Hepatocyte (in vitro differentiated cells): ENCODE measurements around the gene NUP210L. TPM values are rescaled to one million over a fixed set of nuclear protein-coding genes. Genes with fewer than 3 reads are reported as not detected.

ENCODE experiments used
- DNase-seq: peaks from one replicate; pipeline ENCODE4 v3.0.0-alpha.2; 2016; ENCODE audit warnings: low spot score
- H2AFZ ChIP-seq: fragments of 200-600 bp; sonication (generic); 2 replicates; pipeline ENCODE4 v1.6.0; 2016; ENCODE audit warnings: antibody characterized with exemption, mild to moderate bottlenecking
- H3K27ac ChIP-seq: fragments of 200-600 bp; sonication (generic); 2 replicates; pipeline ENCODE4 v1.5.1; 2016; ENCODE audit warnings: mild to moderate bottlenecking
- H3K27me3 ChIP-seq: fragments of 200-600 bp; sonication (generic); 2 replicates; pipeline ENCODE4 v1.6.1; 2016
- H3K36me3 ChIP-seq: fragments of 200-600 bp; sonication (generic); replicated peaks from 2 replicates; pipeline ENCODE4 v1.5.1; 2016; ENCODE audit warnings: low read depth; ENCODE audit not compliant: insufficient read depth
- H3K4me1 ChIP-seq: fragments of 200-600 bp; sonication (generic); 2 replicates; pipeline ENCODE4 v1.5.1; 2016; ENCODE audit warnings: mild to moderate bottlenecking, moderate library complexity; ENCODE audit not compliant: insufficient read depth
- H3K4me2 ChIP-seq: fragments of 200-600 bp; sonication (generic); 2 replicates; pipeline ENCODE4 v1.6.0; 2016
- H3K4me3 ChIP-seq: fragments of 200-600 bp; sonication (generic); 2 replicates; pipeline ENCODE4 v1.5.1; 2016; ENCODE audit warnings: mild to moderate bottlenecking
- H3K79me2 ChIP-seq: fragments of 200-600 bp; sonication (generic); 2 replicates; pipeline ENCODE4 v1.6.0; 2017; ENCODE audit warnings: mild to moderate bottlenecking
- H3K9me2 ChIP-seq: fragments of 200-600 bp; sonication (generic); replicated peaks from 2 replicates; pipeline ENCODE4 v1.6.0; 2017; ENCODE audit warnings: mild to moderate bottlenecking; ENCODE audit not compliant: insufficient read depth
- H3K9me3 ChIP-seq: fragments of 200-600 bp; sonication (generic); 2 replicates; pipeline ENCODE4 v1.5.1; 2016; ENCODE audit warnings: low read depth, mild to moderate bottlenecking
- H4K20me1 ChIP-seq: fragments of 200-600 bp; sonication (generic); 2 replicates; pipeline ENCODE4 v1.6.0; 2016; ENCODE audit warnings: mild to moderate bottlenecking; ENCODE audit not compliant: insufficient read depth, poor library complexity, severe bottlenecking
- EZH2 ChIP-seq: fragments of 200-600 bp; sonication (generic); IDR thresholded peaks from 2 replicates; pipeline ENCODE4 v1.6.1; 2016; ENCODE audit warnings: antibody characterized with exemption, mild to moderate bottlenecking, borderline replicate concordance
- EZH2phosphoT487 ChIP-seq: fragments of 200-600 bp; sonication (generic); IDR thresholded peaks from one replicate; pipeline ENCODE4 v1.6.1; 2018; ENCODE audit warnings: antibody characterized with exemption, mild to moderate bottlenecking, low read depth, moderate library complexity; ENCODE audit not compliant: unreplicated experiment, severe bottlenecking
- WGBS: methylation state at CpG from one replicate; pipeline ENCODE4 v1.1.6; 2016; ENCODE audit warnings: low lambda C conversion rate; ENCODE audit errors: missing lambda C conversion rate; 5-methylcytosine and 5-hydroxymethylcytosine counted together
- polyA plus RNA-seq: library from polyadenylated mRNA; unstranded; fragments of >200 nt; fragmentation: Nextera tagmentation; extraction: Ambion mirVana; gene quantifications from 2 replicates; pipeline ENCODE4 v1.2.1, GENCODE V29; 2016
- total RNA-seq: library from RNA; depleted of rRNA; stranded (reverse); fragments of >200 nt; gene quantifications from 2 replicates; pipeline ENCODE4 v1.2.3, GENCODE V29; 2014
- TF ChIP-seq, protein P1 (sequence below): fragments of 200-600 bp; sonication (generic); IDR thresholded peaks from 2 replicates; pipeline ENCODE4 v1.5.1; 2016; ENCODE audit warnings: antibody characterized with exemption, mild to moderate bottlenecking; ENCODE audit not compliant: poor library complexity

NUP210L gene
- total RNA-seq (0.03 and 0.04 TPM in 2 replicates), polyA plus RNA-seq (not detected in 2 replicates)

DNA sequence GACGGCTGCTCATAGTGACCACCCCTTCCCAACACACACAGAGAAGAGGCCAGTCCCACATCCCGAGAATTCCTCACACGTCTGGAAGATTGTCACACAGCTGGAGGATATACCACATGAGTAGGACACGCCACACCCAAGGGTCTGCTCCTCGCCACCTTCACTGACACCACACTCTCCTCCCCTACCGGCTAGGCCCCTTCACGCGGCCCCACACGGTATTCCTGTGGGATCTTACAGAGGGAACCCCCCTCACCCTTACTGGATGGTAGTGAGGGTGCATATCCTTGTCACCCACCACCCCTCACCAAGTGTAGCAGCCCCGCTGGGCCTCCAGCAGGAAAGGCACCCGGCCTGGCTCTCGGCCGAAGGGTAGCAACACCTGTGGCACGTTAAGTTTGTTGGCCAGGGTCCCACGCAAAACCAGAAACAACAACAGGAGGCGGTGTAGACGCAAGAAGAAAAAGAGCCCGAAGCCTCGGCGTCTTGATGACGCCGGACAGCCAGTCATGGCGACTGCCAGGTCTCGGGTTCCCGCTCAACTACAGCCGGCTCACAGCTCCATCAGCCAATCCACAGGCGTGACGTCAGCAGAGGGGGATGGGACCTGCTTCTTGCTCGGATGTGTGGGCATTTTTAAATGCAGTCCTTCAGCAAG lies at the start of gene NUP210L:
Gene NUP210L (minus strand): TSS at position 540 of the 658 bp plus-strand sequence.
- Histone ChIP-seq H3K4me2 (no peak within 1 kb of the TSS), H3K36me3 (no peaks in the 10 kb centered on the region), H3K9me3 (no peaks in the 10 kb centered on the region), H2AFZ (no peak within 1 kb of the TSS), H3K27me3 (no peaks in the 10 kb centered on the region), H3K4me1 (peaks cover 7% of the 10 kb centered on the region), H4K20me1 (no peaks in the 10 kb centered on the region), H3K4me3 (no peak within 1 kb of the TSS), H3K27ac (peak within 1 kb of the TSS; percentile 87), H3K79me2 (no peaks in the 10 kb centered on the region), H3K9me2 (no peaks in the 10 kb centered on the region)
- 89% methylated on average over 29 of the region's 29 CpGs for WGBS
- DNase-seq, result peak; percentile 26
- TF ChIP-seq, protein P1, sequence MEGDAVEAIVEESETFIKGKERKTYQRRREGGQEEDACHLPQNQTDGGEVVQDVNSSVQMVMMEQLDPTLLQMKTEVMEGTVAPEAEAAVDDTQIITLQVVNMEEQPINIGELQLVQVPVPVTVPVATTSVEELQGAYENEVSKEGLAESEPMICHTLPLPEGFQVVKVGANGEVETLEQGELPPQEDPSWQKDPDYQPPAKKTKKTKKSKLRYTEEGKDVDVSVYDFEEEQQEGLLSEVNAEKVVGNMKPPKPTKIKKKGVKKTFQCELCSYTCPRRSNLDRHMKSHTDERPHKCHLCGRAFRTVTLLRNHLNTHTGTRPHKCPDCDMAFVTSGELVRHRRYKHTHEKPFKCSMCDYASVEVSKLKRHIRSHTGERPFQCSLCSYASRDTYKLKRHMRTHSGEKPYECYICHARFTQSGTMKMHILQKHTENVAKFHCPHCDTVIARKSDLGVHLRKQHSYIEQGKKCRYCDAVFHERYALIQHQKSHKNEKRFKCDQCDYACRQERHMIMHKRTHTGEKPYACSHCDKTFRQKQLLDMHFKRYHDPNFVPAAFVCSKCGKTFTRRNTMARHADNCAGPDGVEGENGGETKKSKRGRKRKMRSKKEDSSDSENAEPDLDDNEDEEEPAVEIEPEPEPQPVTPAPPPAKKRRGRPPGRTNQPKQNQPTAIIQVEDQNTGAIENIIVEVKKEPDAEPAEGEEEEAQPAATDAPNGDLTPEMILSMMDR, result peak; percentile 2
- no peak for TF ChIP-seq EZH2
- no peak for TF ChIP-seq EZH2phosphoT487

DNA sequence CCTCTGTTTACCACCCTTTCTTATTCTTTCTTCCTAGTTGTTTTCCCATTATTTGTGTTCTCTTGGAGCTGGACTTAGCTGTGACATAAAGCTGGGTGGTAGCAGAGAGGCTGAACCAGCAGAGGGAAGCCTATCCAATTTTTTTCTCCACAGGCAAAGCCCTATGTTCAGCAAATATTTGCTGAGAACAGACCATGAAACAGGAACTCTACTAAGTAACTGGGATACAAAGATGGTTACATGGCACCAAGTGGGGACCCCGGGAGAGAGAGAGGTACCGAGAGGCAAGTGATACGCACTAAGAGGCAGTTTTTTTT lies 44.6 kb upstream of the NUP210L start:
- peak; percentile 41 for DNase-seq
- Histone ChIP-seq H3K9me3 (no peaks in the 10 kb centered on the region), H3K27ac (no peak overlapping the region), H3K79me2 (no peaks in the 10 kb centered on the region), H3K36me3 (no peaks in the 10 kb centered on the region), H3K4me3 (no peak overlapping the region), H3K9me2 (no peaks in the 10 kb centered on the region), H2AFZ (peak overlapping the region; percentile 49), H3K27me3 (no peaks in the 10 kb centered on the region), H4K20me1 (no peaks in the 10 kb centered on the region), H3K4me2 (peak overlapping the region; percentile 61), H3K4me1 (no peaks in the 10 kb centered on the region)
- WGBS, result 85% methylated on average over 3 of the region's 3 CpGs
- TF ChIP-seq, protein P1, result no peak
- no peak for TF ChIP-seq EZH2phosphoT487
- no peak for TF ChIP-seq EZH2

DNA sequence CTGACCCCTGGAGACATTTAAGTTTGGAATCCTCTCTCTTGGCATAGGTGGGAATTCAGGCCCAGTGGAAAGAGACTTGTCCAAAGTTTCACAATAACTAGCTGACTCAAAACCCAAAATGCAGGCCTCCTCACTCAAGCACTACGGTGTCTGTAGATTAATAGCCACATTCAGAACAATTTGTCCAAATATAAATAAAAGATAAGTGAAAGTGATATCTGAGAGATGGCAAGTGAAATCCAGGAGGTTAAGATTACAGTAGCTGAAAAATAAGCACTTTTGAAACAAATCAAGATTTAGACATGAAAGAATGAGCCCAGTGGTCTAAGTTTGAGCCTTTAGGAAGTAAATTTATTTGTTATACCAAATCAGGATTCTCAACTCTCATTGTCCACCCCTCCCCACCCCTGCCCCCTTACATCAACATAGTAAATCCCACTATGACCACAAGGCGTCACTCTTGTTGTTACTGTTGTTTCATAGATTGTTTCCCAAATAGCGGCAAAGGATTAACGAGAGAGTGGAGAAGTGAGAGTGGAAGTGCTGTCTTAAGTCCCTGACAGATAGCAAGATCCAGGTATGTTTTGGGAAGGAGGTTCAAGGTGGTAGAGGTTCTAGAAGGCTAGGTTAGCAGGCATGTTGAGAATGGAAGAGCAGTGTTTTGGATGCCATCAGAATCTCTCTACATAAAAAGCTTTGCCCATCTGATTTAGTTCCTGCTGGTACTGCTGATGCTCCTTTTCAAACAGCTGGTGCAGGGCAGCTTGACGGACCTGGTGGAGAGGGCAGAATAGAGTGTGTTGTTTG lies 44.1 kb upstream of the NUP210L start:
- 15% methylated on average over 5 of the region's 5 CpGs for WGBS
- H3K27ac ChIP-seq, result no peak overlapping the region
- peak; percentile 76 for DNase-seq

More for the DNA sequence above, 44.1 kb upstream of the NUP210L start:
- Histone ChIP-seq H2AFZ (peak overlapping the region; percentile 49), H3K9me3 (no peaks in the 10 kb centered on the region), H3K27me3 (no peaks in the 10 kb centered on the region), H3K9me2 (no peaks in the 10 kb centered on the region), H3K36me3 (no peaks in the 10 kb centered on the region), H4K20me1 (no peaks in the 10 kb centered on the region), H3K4me3 (no peak overlapping the region), H3K4me1 (no peaks in the 10 kb centered on the region), H3K79me2 (no peaks in the 10 kb centered on the region), H3K4me2 (peak overlapping the region; percentile 61)
- TF ChIP-seq EZH2, result no peak
- TF ChIP-seq, protein P1, result peak; percentile 67
